NCI-H526 treated with DMSO at 0.1 percent for 48 hours (cell line): ENCODE measurements around the gene MYRFL.

ENCODE experiments used
- DNase-seq: peaks from one replicate; lab custom pipeline; 2025; lab: John Stamatoyannopoulos, UW

Gene MYRFL

DNA sequence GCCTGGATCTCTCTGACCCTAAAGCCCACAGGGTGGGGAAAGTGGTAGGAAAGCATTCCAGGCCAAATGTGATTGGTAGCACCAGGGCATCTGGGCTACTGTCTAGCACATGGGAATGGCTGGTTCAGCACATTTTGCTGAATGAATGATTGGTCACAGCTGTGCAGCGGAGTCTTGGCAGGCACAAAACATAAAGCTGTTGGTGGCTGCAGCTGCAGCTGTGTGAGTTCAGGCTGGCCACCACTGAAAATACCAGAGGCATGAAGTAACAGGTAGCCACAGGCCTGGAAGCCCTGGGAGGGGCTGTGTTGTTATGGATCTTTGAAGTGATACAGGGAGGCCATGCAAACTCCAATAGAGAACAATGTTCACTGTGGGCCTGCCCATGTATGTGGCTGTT, 72.7 kb downstream of the MYRFL start:
- no peak for DNase-seq

DNA sequence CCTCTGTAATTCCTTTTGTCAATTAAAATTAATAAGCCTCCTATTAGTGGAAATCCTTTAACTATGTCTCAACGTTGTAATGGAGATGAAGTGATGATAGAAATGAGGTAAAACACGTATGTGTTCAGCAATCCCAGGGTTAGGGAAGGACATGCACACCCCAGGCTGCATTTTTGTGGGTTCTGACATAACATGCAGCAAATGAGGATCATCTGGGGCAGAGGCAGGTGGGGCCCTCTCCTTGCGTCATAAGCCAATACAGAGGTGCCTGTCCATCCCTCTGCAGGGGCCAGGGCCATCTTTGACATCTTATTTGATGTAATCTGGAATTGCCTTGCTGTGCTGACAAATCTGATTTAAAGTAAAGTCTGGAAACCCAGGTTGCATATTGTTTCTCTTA, 73.2 kb downstream of the MYRFL start:
- no peak for DNase-seq

DNA sequence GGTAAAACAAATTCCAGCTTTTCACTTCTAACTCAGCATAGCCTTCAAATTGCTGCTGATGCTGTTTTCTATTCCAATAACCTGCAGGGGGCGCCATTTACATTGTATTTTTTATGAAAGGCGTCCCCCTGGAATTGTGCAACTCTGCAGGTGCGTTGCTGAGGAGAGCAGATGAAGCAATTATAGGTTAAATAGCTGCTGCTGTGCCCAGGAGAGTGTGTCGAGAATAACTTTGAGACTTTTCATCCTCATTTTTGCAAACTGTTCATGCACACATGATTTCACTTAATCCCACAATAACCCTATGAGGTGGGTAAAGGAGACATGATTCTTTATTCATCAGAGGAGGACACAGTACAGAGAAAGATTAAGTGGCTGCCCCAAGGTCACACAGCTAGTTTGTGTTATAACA, 75.7 kb downstream of the MYRFL start:
- DNase-seq, result peak; percentile 75

DNA sequence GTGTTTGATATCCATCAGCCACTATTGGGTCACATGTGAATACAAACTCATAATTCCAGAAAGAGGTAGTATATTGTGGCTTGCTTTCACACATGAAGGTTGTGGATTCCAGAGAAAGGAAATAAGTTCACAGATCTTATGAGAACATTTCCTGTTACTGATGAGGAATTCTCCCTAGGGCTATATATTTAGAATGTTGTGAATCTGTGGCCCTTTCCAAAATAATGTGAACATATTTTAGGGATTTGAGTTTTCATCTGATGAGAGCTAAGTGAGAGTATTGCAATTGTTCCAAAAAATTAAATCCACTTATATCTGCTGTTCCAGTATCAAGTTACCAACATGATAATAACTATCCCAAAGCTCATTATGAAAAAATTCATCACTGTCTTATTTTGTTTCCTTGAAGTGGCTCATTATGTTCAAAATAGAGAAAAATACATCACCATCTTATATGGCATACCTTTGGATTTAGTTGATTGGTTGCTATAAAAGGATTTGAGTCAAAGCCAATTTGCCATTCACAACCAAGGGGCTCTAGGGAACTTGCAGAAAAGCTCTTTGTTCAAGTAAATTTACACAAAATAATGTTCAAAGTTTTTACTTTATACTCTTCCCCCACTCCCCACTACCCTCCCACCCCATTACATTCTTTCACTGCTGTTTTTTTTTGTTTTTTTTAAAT, 76.3 kb downstream of the MYRFL start:
- no peak for DNase-seq

DNA sequence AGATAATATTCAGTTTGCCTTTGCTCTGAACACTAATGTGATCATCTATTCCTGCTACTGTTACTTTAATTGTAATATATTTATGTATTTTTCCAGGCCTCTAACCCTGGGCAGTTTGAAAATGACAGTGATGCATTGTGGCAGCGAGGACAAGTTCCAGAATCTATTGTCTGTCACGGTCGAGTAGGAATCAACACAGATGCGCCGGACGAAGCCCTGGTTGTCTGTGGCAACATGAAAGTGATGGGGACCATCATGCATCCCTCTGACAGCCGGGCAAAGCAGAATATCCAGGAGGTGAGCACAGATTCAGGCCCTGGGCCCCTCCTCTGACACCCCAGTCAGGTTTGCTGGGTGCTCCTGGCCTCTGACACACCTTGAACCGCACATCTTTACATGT, 78.5 kb downstream of the MYRFL start:
- peak; percentile 52 for DNase-seq

- no peak for DNase-seq
Measured at GRCh38 chr12:69904777-69905176, 79.8 kb downstream of the MYRFL start.

DNA sequence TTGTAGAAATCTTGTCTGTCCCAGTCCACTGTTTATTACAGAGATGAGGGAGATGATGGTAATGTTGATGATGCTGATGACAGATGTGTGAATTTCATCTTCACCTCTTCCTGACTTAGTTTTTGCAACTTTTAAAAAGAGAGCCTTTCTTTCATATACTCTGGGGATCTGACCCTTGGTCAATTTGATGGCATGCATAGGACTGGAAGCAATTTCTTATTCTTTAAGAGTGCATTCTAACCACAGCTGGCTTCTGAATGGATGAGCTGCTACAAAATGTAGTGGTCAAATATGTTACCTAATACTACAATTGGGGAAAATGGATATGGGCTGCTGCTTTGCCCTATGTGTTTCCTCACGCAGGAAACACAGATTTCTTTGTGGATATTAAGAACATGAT, 80.8 kb downstream of the MYRFL start:
- no peak for DNase-seq

DNA sequence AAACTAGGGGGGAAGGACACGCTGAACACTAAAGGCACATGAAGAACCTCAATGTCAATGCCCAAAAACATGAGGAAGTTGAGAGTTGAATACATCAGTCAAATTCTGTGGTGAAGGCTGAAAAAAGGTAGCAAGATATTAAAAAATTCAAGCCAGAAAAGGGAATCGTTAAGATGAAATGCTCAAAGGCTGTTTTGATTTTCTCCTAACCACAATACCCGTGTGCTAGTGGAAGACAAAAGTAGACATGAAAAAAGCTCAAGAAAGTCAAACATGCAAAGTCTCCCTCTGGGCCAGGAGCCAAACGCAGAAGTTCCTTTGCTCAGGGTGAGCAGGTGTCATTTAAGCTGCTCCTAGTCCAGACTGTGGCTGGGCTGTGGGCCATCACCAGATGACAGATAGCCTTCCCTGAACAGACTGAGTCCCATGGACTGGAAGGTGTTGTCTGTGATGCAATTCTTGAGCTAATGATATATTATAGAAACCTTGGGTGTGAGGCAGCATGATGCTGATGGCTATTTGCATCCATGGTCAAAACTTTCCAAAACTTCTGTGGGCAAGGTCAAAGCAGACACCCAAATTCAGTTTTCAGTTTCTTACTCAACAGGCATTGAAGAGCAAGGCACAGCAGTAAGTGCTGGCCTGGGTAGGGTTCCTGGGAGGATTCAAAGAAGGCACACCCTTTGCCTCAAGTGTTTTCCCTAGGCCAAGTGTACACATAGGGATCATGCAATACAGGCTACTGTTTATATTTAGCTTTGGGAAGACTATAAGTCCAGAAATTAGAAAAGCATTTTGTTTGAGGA, 81.6 kb downstream of the MYRFL start:
- no peak for DNase-seq

DNA sequence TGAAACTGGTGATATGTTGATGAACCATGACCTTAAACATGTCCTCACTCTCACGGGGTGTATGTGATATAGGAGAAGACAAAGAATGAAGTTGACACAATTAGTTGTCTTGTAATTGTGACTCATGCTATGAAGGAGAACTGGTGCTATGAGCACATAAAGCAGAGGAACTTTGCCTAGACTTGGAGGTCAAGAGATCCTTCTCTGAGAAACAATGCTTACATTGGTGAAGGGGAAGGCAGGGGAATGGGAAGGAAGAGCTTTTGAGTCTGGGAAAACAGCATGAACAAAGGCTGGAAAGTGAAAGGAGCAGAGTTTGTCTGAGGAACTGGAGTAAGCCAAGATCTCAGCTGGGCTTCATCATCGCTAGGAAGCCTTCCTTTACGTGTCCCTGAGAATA, 83.2 kb downstream of the MYRFL start:
- DNase-seq, result no peak

DNA sequence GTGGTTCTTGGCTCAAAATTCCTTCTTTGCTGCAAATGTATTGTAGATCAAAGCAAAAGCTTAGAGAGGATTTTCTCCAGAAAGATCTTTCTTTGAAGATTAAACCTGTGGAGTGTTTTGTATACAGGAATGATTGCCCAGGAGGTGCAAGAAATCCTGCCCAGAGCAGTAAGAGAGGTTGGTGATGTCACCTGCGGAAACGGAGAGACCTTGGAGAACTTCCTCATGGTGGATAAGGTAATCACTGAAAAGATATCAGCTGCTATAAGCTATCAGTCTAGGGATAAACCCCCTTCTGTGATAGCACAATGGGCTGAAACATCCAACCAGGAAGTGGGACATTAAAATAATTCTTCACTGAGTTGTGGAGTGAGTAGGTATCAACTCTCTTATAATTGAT, 85.7 kb downstream of the MYRFL start:
- DNase-seq, result no peak

DNA sequence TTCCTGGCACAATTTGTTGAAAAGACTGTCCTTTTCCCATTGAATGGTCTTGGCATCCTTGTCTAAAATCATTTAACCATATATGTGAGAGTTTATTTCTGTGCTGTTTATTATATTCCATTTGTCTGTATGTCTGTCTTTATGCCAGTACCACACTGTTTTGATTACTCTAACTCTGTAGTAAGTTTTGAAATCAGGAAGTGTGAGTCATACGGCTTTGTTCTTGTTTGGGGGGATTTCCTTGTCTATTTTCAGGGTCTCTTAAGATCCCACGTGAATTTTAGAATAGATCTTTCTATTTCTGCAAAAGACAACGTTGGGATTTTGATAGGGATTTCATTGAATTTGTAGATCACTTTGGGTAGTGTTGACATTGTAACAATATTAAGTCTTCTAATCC, 88.5 kb downstream of the MYRFL start:
- no peak for DNase-seq

DNA sequence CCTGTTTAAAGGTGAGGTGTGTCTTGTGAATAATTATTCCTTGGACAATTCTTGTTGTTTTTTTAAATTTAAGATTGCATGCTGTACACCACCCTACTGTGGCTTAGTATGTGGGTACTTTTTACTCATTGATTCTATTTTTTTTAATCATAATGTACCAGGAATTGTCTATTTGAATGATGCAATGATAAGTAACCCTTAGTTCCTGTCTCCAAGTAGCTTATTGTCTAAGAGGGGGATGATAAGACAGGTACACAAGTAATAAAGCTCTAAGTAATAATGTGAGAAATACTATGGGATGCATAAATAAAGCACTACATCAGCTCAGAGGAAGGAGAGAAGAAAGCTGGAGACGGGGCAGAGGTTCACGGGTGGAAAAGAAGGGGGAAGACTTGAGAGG, 90.9 kb downstream of the MYRFL start:
- DNase-seq, result no peak

DNA sequence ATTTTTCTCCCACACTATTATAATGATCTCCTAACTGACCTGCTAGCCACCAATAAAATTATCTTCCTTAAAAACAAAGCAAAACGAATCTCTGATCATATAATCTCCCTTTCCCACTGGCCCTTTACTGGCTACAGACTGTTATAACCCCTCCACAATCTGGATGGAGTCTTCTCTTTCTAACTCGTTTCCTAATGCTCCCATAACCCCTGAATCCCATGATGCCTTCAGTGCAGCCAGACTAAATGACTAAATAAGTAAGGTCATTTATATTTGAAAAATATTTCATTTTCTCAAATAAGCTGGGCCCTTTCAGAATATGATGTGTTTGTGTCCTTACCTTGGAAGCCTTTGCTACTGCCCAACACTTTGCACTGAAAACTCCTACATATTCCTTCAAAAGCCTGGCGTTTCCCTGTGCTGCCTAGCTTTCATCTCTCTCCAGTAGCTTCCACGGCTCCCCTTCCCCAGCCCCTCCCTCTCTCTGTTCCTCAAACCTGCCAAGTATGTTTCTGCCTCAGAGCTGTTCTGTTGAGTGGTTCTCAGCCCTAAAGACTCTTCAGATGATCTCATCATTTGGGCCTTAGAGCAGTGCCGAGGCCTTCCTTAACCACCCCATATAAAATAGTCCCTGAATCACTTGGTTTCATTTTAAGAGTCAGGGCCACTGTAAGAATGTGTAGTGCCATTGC, 91.7 kb downstream of the MYRFL start:
- no peak for DNase-seq

- DNase-seq, result no peak
Measured at GRCh38 chr12:69918287-69918686, 93.3 kb downstream of the MYRFL start.

- DNase-seq, result no peak
Measured at GRCh38 chr12:69919495-69919894, 94.5 kb downstream of the MYRFL start.

GRCh38 chr12:69921831-69922230, 96.8 kb downstream of the MYRFL start:
- no peak for DNase-seq

- no peak for DNase-seq
Measured at GRCh38 chr12:69922999-69923398, 98.0 kb downstream of the MYRFL start.

- no peak for DNase-seq
Measured at GRCh38 chr12:69925291-69925690, 100.3 kb downstream of the MYRFL start.

DNA sequence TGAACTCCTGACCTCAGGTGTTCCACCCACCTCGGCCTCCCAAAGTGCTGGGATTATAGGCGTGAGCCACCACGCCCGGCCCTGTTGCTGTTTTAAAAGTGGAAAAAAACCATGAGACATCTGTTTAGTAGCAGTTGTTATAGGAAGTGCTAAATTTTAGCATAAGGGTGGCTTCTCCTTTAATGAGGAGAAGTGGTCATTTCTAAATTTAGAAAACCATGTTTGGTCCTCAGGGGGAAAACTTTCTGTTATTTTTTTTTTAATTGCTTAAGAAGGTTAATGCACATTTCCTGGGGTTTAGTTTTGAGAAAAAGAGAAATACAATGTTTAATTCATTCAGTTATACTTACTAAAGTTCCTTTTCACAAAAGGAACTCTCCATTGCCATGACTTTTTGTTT, 102.1 kb downstream of the MYRFL start:
- DNase-seq, result no peak

GRCh38 chr12:69929125-69929524, 104.1 kb downstream of the MYRFL start:
- no peak for DNase-seq

DNA sequence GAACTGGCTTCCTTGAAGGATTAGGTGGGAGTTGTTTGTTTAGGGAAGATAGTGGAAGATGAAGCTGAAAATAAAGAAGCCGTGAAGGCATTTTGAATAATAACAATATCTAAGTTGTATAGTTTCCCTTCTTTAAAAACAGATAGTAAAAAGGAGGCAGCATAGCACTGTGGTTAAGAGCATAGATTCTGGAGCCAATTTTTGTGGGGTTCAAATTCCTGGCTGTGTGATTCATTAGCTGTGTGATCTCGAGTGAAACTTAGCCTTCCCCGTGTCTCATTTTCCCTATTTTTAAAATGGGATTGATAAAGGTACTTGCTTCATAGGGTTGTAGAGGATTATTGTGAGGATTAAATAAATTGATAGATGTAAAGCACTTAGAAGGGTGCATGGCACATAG, 104.5 kb downstream of the MYRFL start:
- no peak for DNase-seq

DNA sequence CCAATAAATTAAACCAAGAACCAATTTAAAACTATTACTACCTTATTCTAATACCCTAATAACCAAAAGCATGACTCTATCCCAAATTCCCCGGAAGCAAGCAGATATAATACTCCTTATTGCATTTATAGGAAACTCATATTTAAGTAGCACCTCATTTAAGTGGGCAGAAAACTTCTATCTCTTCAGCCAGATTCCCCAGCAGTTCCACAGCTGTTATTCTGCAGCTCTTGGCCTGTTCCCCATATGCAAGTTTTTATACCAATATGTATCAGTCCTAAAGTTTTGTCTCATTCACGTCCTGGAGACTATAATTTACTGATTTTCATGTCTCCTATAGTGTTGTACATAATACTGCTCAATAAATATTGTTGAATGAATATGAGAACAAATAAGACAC, 106.5 kb downstream of the MYRFL start:
- no peak for DNase-seq

- DNase-seq, result no peak
Measured at GRCh38 chr12:69932154-69932553, 107.1 kb downstream of the MYRFL start.
